ENCODE measurements around the gene MYO18A. TPM values are rescaled to one million over a fixed set of nuclear protein-coding genes. Genes with fewer than 3 reads are reported as not detected.

The MYO18A gene
- total and polyA plus RNA-seq, 2 donors from 2014 or later, result 25.6 to 60.7 TPM

- DNase-seq (peak in 4 of 5 donors; percentile 64 to 76 (median 70)), FAIRE-seq (no peak)
- Histone ChIP-seq H3K27me3 (ENCODE audit: control insufficient read depth, insufficient read depth, low read length) (no peaks in the 10 kb centered on the region), H3K4me1 (ENCODE audit: control insufficient read depth in 2 of 3, insufficient read depth in 2 of 3, low read depth in 1 of 3, low read length in 3 of 3) (no peaks in the 10 kb centered on the region), H3K36me3 (ENCODE audit: control insufficient read depth in 2 of 3, insufficient read depth in 3 of 3, low read length in 3 of 3) (no peaks in the 10 kb centered on the region), H3K9me3 (ENCODE audit: control insufficient read depth in 2 of 3, insufficient read depth in 1 of 3, low read length in 3 of 3) (no peaks in the 10 kb centered on the region), H3K9ac (ENCODE audit: low read length in 3 of 3) (no peak overlapping the region), H3K4me3 (ENCODE audit: low read length in 3 of 3) (no peak overlapping the region), H3K27ac (ENCODE audit: low read depth in 2 of 2, low read length in 2 of 2) (no peak overlapping the region)
- intact Hi-C loops (cut with DNase I), result no loop called here
- no peak for TF ChIP-seq CTCF (IDR thresholded peaks at IDR 0.05; ENCODE audit: borderline replicate concordance, extremely low read depth, insufficient read depth)
Observed at GRCh38 chr17:29069526-29070041, 110.6 kb downstream of the MYO18A start.

- FAIRE-seq, result no peak
- DNase-seq, result no peak
- Histone ChIP-seq H3K4me3 (ENCODE audit: low read length in 3 of 3) (no peak overlapping the region), H3K27me3 (ENCODE audit: control insufficient read depth, insufficient read depth, low read length) (no peaks in the 10 kb centered on the region), H3K27ac (ENCODE audit: low read depth in 2 of 2, low read length in 2 of 2) (no peak overlapping the region), H3K9ac (ENCODE audit: low read length in 3 of 3) (no peak overlapping the region), H3K4me1 (ENCODE audit: control insufficient read depth in 2 of 3, insufficient read depth in 2 of 3, low read depth in 1 of 3, low read length in 3 of 3) (no peaks in the 10 kb centered on the region), H3K9me3 (ENCODE audit: control insufficient read depth in 2 of 3, insufficient read depth in 1 of 3, low read length in 3 of 3) (no peaks in the 10 kb centered on the region), H3K36me3 (ENCODE audit: control insufficient read depth in 2 of 3, insufficient read depth in 3 of 3, low read length in 3 of 3) (no peaks in the 10 kb centered on the region)
- no peak for TF ChIP-seq CTCF (IDR thresholded peaks at IDR 0.05; ENCODE audit: borderline replicate concordance, extremely low read depth, insufficient read depth)
- intact Hi-C loops (cut with DNase I), result no loop called here
Observed at GRCh38 chr17:29068818-29069217, 111.4 kb downstream of the MYO18A start.

- Histone ChIP-seq H3K27ac (ENCODE audit: low read depth in 2 of 2, low read length in 2 of 2) (no peak overlapping the region), H3K4me1 (ENCODE audit: control insufficient read depth in 2 of 3, insufficient read depth in 2 of 3, low read depth in 1 of 3, low read length in 3 of 3) (no peaks in the 10 kb centered on the region), H3K4me3 (ENCODE audit: low read length in 3 of 3) (no peak overlapping the region), H3K9ac (ENCODE audit: low read length in 3 of 3) (no peak overlapping the region), H3K36me3 (ENCODE audit: control insufficient read depth in 2 of 3, insufficient read depth in 3 of 3, low read length in 3 of 3) (no peaks in the 10 kb centered on the region), H3K9me3 (ENCODE audit: control insufficient read depth in 2 of 3, insufficient read depth in 1 of 3, low read length in 3 of 3) (no peaks in the 10 kb centered on the region), H3K27me3 (ENCODE audit: control insufficient read depth, insufficient read depth, low read length) (no peaks in the 10 kb centered on the region)
- intact Hi-C loops (cut with DNase I), result no loop called here
- no peak for TF ChIP-seq CTCF (IDR thresholded peaks at IDR 0.05; ENCODE audit: borderline replicate concordance, extremely low read depth, insufficient read depth)
- no peak for FAIRE-seq
- no peak for DNase-seq
Observed at GRCh38 chr17:29066606-29067005, 113.6 kb downstream of the MYO18A start.

- no peak for FAIRE-seq
Observed at GRCh38 chr17:29066047-29066446, 114.2 kb downstream of the MYO18A start.

More at GRCh38 chr17:29066047-29066446, 114.2 kb downstream of the MYO18A start:
- no peaks in the 10 kb centered on the region for H3K9me3 ChIP-seq (ENCODE audit: control insufficient read depth in 2 of 3, insufficient read depth in 1 of 3, low read length in 3 of 3)
- TF ChIP-seq CTCF (IDR thresholded peaks at IDR 0.05; ENCODE audit: borderline replicate concordance, extremely low read depth, insufficient read depth), result no peak
- no peak overlapping the region for H3K27ac ChIP-seq (ENCODE audit: low read depth in 2 of 2, low read length in 2 of 2)
- no peak overlapping the region for H3K9ac ChIP-seq (ENCODE audit: low read length in 3 of 3)
- no peak overlapping the region for H3K4me3 ChIP-seq (ENCODE audit: low read length in 3 of 3)
- no peaks in the 10 kb centered on the region for H3K36me3 ChIP-seq (ENCODE audit: control insufficient read depth in 2 of 3, insufficient read depth in 3 of 3, low read length in 3 of 3)
- H3K4me1 ChIP-seq (ENCODE audit: control insufficient read depth in 2 of 3, insufficient read depth in 2 of 3, low read depth in 1 of 3, low read length in 3 of 3), result no peaks in the 10 kb centered on the region
- no peaks in the 10 kb centered on the region for H3K27me3 ChIP-seq (ENCODE audit: control insufficient read depth, insufficient read depth, low read length)
- intact Hi-C loops (cut with DNase I), result no loop called here
- DNase-seq, result no peak

All from kidney (tissue), 14 donors.